Mucosa of rectum (tissue), 2 donors: ENCODE measurements around the gene ILK.
A peak's percentile ranks its signal among the peaks of the same experiment; 100 is the strongest.

Experiments
- H3K27ac ChIP-seq, 2 donors: one replicate each; pipeline ENCODE4 v1.7.0; 2013; ENCODE audit warnings: inconsistent platforms in 2 of 2, low read depth in 2 of 2, low read length in 2 of 2
- H3K27me3 ChIP-seq, 2 donors: one replicate each; pipeline ENCODE4 v1.7.0; 2013; ENCODE audit warnings: low read length in 2 of 2; ENCODE audit not compliant: control insufficient read depth in 2 of 2, insufficient read depth in 2 of 2
- H3K36me3 ChIP-seq, 2 donors: one replicate each; pipeline ENCODE4 v1.7.0; 2013; ENCODE audit warnings: low read length in 2 of 2; ENCODE audit not compliant: control insufficient read depth in 2 of 2, insufficient read depth in 2 of 2
- H3K4me1 ChIP-seq, 2 donors: one replicate each; pipeline ENCODE4 v1.7.0; 2013; ENCODE audit warnings: low read length in 2 of 2, mild to moderate bottlenecking in 1 of 2; ENCODE audit not compliant: control insufficient read depth in 2 of 2, insufficient read depth in 2 of 2
- H3K4me3 ChIP-seq, 2 donors: one replicate each; pipeline ENCODE4 v1.7.0; 2013; ENCODE audit warnings: low read length in 2 of 2
- H3K9ac ChIP-seq, 2 donors: one replicate each; pipeline ENCODE4 v1.7.0; 2013; ENCODE audit warnings: low read length in 2 of 2, low read depth in 1 of 2, mild to moderate bottlenecking in 1 of 2
- H3K9me3 ChIP-seq, 2 donors: one replicate each; pipeline ENCODE4 v1.7.0; 2013; ENCODE audit warnings: low read length in 2 of 2; ENCODE audit not compliant: control insufficient read depth in 2 of 2
- donor health status: healthy.
- donor health status: Normal muscosa, but diverticular disease.

Gene ILK

GRCh38 chr11:6613496-6613895, 9.9 kb downstream of the ILK start:
- H3K9ac ChIP-seq, result peak overlapping the region in 1 of 2 donors; percentile 100
- H3K9me3 ChIP-seq, result no peaks in the 10 kb centered on the region
- H3K36me3 ChIP-seq, result peaks cover 36 to 52% of the 10 kb centered on the region in 2 donors
- peak overlapping the region in 1 of 2 donors; percentile 94 for H3K4me3 ChIP-seq
- no peaks in the 10 kb centered on the region for H3K27me3 ChIP-seq
- H3K27ac ChIP-seq, result peak overlapping the region; percentile 100
- peaks cover 34 to 38% of the 10 kb centered on the region in 2 donors for H3K4me1 ChIP-seq

GRCh38 chr11:6614446-6614845, 10.9 kb downstream of the ILK start:
- Histone ChIP-seq H3K27me3 (no peaks in the 10 kb centered on the region), H3K9me3 (no peaks in the 10 kb centered on the region), H3K4me1 (peaks cover 38 to 40% of the 10 kb centered on the region in 2 donors), H3K27ac (no peak overlapping the region), H3K36me3 (peaks cover 26 to 42% of the 10 kb centered on the region in 2 donors), H3K4me3 (no peak overlapping the region), H3K9ac (no peak overlapping the region)

GRCh38 chr11:6615046-6615445, 11.5 kb downstream of the ILK start:
- peaks cover 20 to 36% of the 10 kb centered on the region in 2 donors for H3K36me3 ChIP-seq
- H3K9me3 ChIP-seq, result no peaks in the 10 kb centered on the region
- H3K27me3 ChIP-seq, result no peaks in the 10 kb centered on the region
- no peak overlapping the region for H3K4me3 ChIP-seq
- peaks cover 38 to 43% of the 10 kb centered on the region in 2 donors for H3K4me1 ChIP-seq
- H3K27ac ChIP-seq, result no peak overlapping the region
- no peak overlapping the region for H3K9ac ChIP-seq

GRCh38 chr11:6615882-6616585, 12.5 kb downstream of the ILK start:
- H3K9ac ChIP-seq, result no peak overlapping the region
- H3K4me3 ChIP-seq, result no peak overlapping the region
- H3K27me3 ChIP-seq, result no peaks in the 10 kb centered on the region
- H3K27ac ChIP-seq, result no peak overlapping the region
- peaks cover 15 to 26% of the 10 kb centered on the region in 2 donors for H3K36me3 ChIP-seq
- peaks cover 32 to 38% of the 10 kb centered on the region in 2 donors for H3K4me1 ChIP-seq
- no peaks in the 10 kb centered on the region for H3K9me3 ChIP-seq

- no peak overlapping the region for H3K9ac ChIP-seq
- H3K4me3 ChIP-seq, result no peak overlapping the region
- H3K27ac ChIP-seq, result no peak overlapping the region
Measured at GRCh38 chr11:6616596-6617250, 13.1 kb downstream of the ILK start.

GRCh38 chr11:6617315-6617781, 13.8 kb downstream of the ILK start:
- H3K36me3 ChIP-seq, result peaks cover 15 to 26% of the 10 kb centered on the region in 2 donors
- H3K4me3 ChIP-seq, result peak overlapping the region; percentile 95 to 100
- H3K9ac ChIP-seq, result no peak overlapping the region
- H3K9me3 ChIP-seq, result no peaks in the 10 kb centered on the region
- H3K27me3 ChIP-seq, result no peaks in the 10 kb centered on the region
- peak overlapping the region in 1 of 2 donors; percentile 53 for H3K27ac ChIP-seq
- peaks cover 28 to 31% of the 10 kb centered on the region in 2 donors for H3K4me1 ChIP-seq

More at GRCh38 chr11:6616596-6617250, 13.1 kb downstream of the ILK start:
- Histone ChIP-seq H3K27me3 (no peaks in the 10 kb centered on the region), H3K9me3 (no peaks in the 10 kb centered on the region), H3K4me1 (peaks cover 28 to 31% of the 10 kb centered on the region in 2 donors), H3K36me3 (peaks cover 15 to 26% of the 10 kb centered on the region in 2 donors)

GRCh38 chr11:6618117-6619003, 14.8 kb downstream of the ILK start:
- peak overlapping the region; percentile 89 to 97 for H3K9ac ChIP-seq
- H3K4me3 ChIP-seq, result peak overlapping the region; percentile 95 to 100
- H3K36me3 ChIP-seq, result peaks cover 15 to 26% of the 10 kb centered on the region in 2 donors
- no peaks in the 10 kb centered on the region for H3K27me3 ChIP-seq
- peak overlapping the region; percentile 82 for H3K27ac ChIP-seq
- peaks cover 20 to 23% of the 10 kb centered on the region in 2 donors for H3K4me1 ChIP-seq
- H3K9me3 ChIP-seq, result no peaks in the 10 kb centered on the region

- Histone ChIP-seq H3K27ac (peak within 1 kb of the TSS; percentile 82), H3K36me3 (peaks cover 15 to 24% of the 10 kb centered on the region in 2 donors), H3K4me3 (peak within 1 kb of the TSS; percentile 95 to 100), H3K9me3 (no peaks in the 10 kb centered on the region), H3K27me3 (no peaks in the 10 kb centered on the region), H3K9ac (peak within 1 kb of the TSS; percentile 89 to 97), H3K4me1 (peaks cover 14 to 20% of the 10 kb centered on the region in 2 donors)
Measured at GRCh38 chr11:6619004-6619745, 15.6 kb downstream of the ILK start, which contains the start of gene TPP1. Gene TPP1, minus strand, starts transcription at chr11:6619422. Its CDS starts 22 bp downstream, at chr11:6619400.

- H3K4me1 ChIP-seq, result peaks cover 14 to 20% of the 10 kb centered on the region in 2 donors
- H3K4me3 ChIP-seq, result no peak overlapping the region
- H3K9me3 ChIP-seq, result no peaks in the 10 kb centered on the region
- H3K36me3 ChIP-seq, result peaks cover 6 to 10% of the 10 kb centered on the region in 2 donors
- no peak overlapping the region for H3K9ac ChIP-seq
- H3K27me3 ChIP-seq, result no peaks in the 10 kb centered on the region
- H3K27ac ChIP-seq, result no peak overlapping the region
Measured at GRCh38 chr11:6620636-6621035, 17.1 kb downstream of the ILK start.
